ENCODE measurements around the gene UBTF. TPM values are rescaled to one million over a fixed set of nuclear protein-coding genes. Genes with fewer than 3 reads are reported as not detected.

Gene UBTF
- total and polyA plus RNA-seq, 2 donors (not counting 1 experiment from before 2014, with no cell fraction given), result 43.1 to 179 TPM

GRCh38 chr17:44178133-44178532 is 41.3 kb downstream of the UBTF start:
- H3K27me3 Mint-ChIP-seq, result no peaks in the 10 kb centered on the region
- no peak overlapping the region for H3K27ac Mint-ChIP-seq
- H3K4me1 ChIP-seq (ENCODE audit: control insufficient read depth in 2 of 2, insufficient read depth in 2 of 2, low read length in 2 of 2), result no peaks in the 10 kb centered on the region
- TF ChIP-seq EZH2 (IDR thresholded peaks at IDR 0.05; ENCODE audit: borderline replicate concordance, insufficient read depth, low read depth, low read length, poor library complexity, severe bottlenecking), result no peak
- 98% methylated on average over 14 of the region's 14 CpGs for WGBS (ENCODE audit: insufficient coverage)
- no peak overlapping the region for H3K4me3 Mint-ChIP-seq
- POLR2A ChIA-PET, result no interaction called here
- H3K4me3 ChIP-seq (ENCODE audit: control extremely low read depth in 1 of 5, extremely low read depth in 1 of 5, insufficient read depth in 1 of 5, low read depth in 2 of 5, low read length in 4 of 5), result no peak overlapping the region
- no peaks in the 10 kb centered on the region for H3K27me3 ChIP-seq (replicated peaks in 1 of 4; ENCODE audit: control extremely low read depth in 1 of 4, control insufficient read depth in 3 of 4, insufficient read depth in 4 of 4, low read length in 3 of 4)
- peaks cover 7% of the 10 kb centered on the region for H3K79me2 ChIP-seq (ENCODE audit: control insufficient read depth, insufficient read depth, low read length)
- H4K20me1 ChIP-seq (ENCODE audit: control insufficient read depth, insufficient read depth, low read length, poor library complexity, severe bottlenecking), result peaks cover 10% of the 10 kb centered on the region
- H3K4me2 ChIP-seq (replicated peaks; ENCODE audit: low read depth, low read length, poor library complexity, severe bottlenecking), result no peak overlapping the region
- no peak for ATAC-seq (ENCODE audit: low read depth)
- intact Hi-C loops (cut with micrococcal nuclease), result no loop called here
- H3K9me3 ChIP-seq (ENCODE audit: control extremely low read depth in 1 of 3, control insufficient read depth in 2 of 3, insufficient read depth in 1 of 3, low read length in 2 of 3), result no peaks in the 10 kb centered on the region
- CTCF ChIA-PET, result no interaction called here
- peaks cover 5% of the 10 kb centered on the region for H3K4me1 Mint-ChIP-seq
- peaks cover 2 to 20% of the 10 kb centered on the region in 2 experiments for H3K36me3 ChIP-seq (replicated peaks in 1 of 2; ENCODE audit: control extremely low read depth in 1 of 2, control insufficient read depth in 1 of 2, extremely low read depth in 1 of 2, insufficient read depth in 2 of 2, low read length in 1 of 2)
- H3K9me3 Mint-ChIP-seq (ENCODE audit: insufficient read depth), result no peaks in the 10 kb centered on the region
- H3K27ac ChIP-seq (ENCODE audit: low read length in 2 of 2), result no peak overlapping the region
- no peak for DNase-seq
- H3K9ac ChIP-seq (ENCODE audit: low read length), result no peak overlapping the region
- no peak overlapping the region for H2AFZ ChIP-seq (ENCODE audit: insufficient read depth, low read depth, low read length, poor library complexity, severe bottlenecking)

GRCh38 chr17:44177640-44178039 is 41.8 kb downstream of the UBTF start:
- H3K27ac ChIP-seq (ENCODE audit: low read length in 2 of 2), result no peak overlapping the region
- TF ChIP-seq CTCF (IDR thresholded peaks at IDR 0.05) (no peak), EZH2 (IDR thresholded peaks at IDR 0.05; ENCODE audit: borderline replicate concordance, insufficient read depth, low read depth, low read length, poor library complexity, severe bottlenecking) (no peak)
- H3K79me2 ChIP-seq (ENCODE audit: control insufficient read depth, insufficient read depth, low read length), result peaks cover 5% of the 10 kb centered on the region
- 97% methylated on average over 2 of the region's 4 CpGs for WGBS (ENCODE audit: insufficient coverage)
- H3K4me3 ChIP-seq (ENCODE audit: control extremely low read depth in 1 of 5, extremely low read depth in 1 of 5, insufficient read depth in 1 of 5, low read depth in 2 of 5, low read length in 4 of 5), result no peak overlapping the region
- no peak for DNase-seq
- Mint-ChIP-seq H3K4me3 (no peak overlapping the region), H3K27me3 (no peaks in the 10 kb centered on the region), H3K9me3 (ENCODE audit: insufficient read depth) (no peaks in the 10 kb centered on the region), H3K4me1 (peaks cover 5% of the 10 kb centered on the region), H3K27ac (no peak overlapping the region)
- ChIA-PET POLR2A (no interaction called here), CTCF (no interaction called here)
- no peaks in the 10 kb centered on the region for H3K4me1 ChIP-seq (ENCODE audit: control insufficient read depth in 2 of 2, insufficient read depth in 2 of 2, low read length in 2 of 2)
- intact Hi-C loops (cut with micrococcal nuclease), result no loop called here
- no peak overlapping the region for H2AFZ ChIP-seq (ENCODE audit: insufficient read depth, low read depth, low read length, poor library complexity, severe bottlenecking)
- no peaks in the 10 kb centered on the region for H3K9me3 ChIP-seq (ENCODE audit: control extremely low read depth in 1 of 3, control insufficient read depth in 2 of 3, insufficient read depth in 1 of 3, low read length in 2 of 3)
- no peak overlapping the region for H3K9ac ChIP-seq (ENCODE audit: low read length)
- no peaks in the 10 kb centered on the region for H3K27me3 ChIP-seq (replicated peaks in 1 of 4; ENCODE audit: control extremely low read depth in 1 of 4, control insufficient read depth in 3 of 4, insufficient read depth in 4 of 4, low read length in 3 of 4)
- ATAC-seq (ENCODE audit: low read depth), result no peak
- H3K4me2 ChIP-seq (replicated peaks; ENCODE audit: low read depth, low read length, poor library complexity, severe bottlenecking), result no peak overlapping the region
- H3K36me3 ChIP-seq (replicated peaks in 1 of 2; ENCODE audit: control extremely low read depth in 1 of 2, control insufficient read depth in 1 of 2, extremely low read depth in 1 of 2, insufficient read depth in 2 of 2, low read length in 1 of 2), result peaks cover 2 to 19% of the 10 kb centered on the region in 2 experiments
- H4K20me1 ChIP-seq (ENCODE audit: control insufficient read depth, insufficient read depth, low read length, poor library complexity, severe bottlenecking), result peaks cover 10% of the 10 kb centered on the region

Measured in B cell (primary cell).